HG03175 (cell line): ENCODE results near the gene GREM2.

Experiments used
- ATAC-seq: cut with Tn5 transposase; IDR thresholded peaks from one replicate; pipeline ENCODE4 v1.9.1; 2021; ENCODE audit warnings: mild to moderate bottlenecking, moderate library complexity; ENCODE audit not compliant: unreplicated experiment

Gene GREM2

GRCh38 chr1:240503036-240503435 lies 108.9 kb downstream of the GREM2 start:
- no peak for ATAC-seq

- no peak for ATAC-seq
These were observed 110.8 kb downstream of the GREM2 start for GRCh38 chr1:240501115-240501514.

- no peak for ATAC-seq
These were observed 111.3 kb downstream of the GREM2 start for GRCh38 chr1:240500647-240501046.

- no peak for ATAC-seq
These were observed 112.9 kb downstream of the GREM2 start for GRCh38 chr1:240499012-240499411.

DNA sequence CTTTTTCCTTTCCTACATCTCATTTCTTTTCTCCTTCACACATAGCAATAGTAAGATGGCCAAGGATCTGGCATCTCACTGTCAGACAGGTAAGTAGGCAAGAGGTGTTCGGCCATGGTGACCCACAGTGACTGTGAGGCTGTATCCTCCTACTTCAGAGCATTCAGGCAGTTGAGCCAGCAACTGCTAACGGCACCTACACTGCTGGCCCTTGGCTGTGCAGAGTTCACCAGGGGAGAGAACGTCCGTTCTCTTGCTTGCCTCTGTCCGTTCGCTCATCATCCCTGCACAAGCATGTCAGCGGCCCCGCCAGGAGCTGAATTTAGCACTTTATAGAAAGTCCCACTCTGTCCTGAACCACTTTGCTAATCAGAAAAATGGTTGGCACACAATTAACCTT lies 113.6 kb downstream of the GREM2 start:
- no peak for ATAC-seq

- no peak for ATAC-seq
These were observed 114.0 kb downstream of the GREM2 start for GRCh38 chr1:240497908-240498307.

DNA sequence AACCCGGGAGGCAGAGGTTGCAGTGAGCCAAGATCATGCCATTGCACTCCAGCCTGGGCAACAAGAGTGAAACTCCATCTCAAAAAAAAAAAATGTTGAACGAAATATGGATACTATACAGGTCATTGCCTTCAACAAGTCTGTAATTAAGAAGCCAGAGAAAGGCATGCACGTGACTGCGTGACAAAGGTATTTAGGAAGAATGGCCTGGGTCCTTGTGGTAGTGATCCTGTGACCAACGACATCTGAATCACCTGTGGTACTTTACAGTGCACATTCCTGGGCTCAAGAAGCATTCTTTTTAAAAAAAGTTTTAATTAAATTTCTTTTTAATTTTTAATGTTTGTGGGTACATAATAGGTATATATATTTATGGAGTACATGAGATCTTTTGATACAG lies 115.0 kb downstream of the GREM2 start:
- no peak for ATAC-seq

GRCh38 chr1:240496356-240496755 lies 115.6 kb downstream of the GREM2 start:
- no peak for ATAC-seq

GRCh38 chr1:240495601-240496000 lies 116.4 kb downstream of the GREM2 start:
- no peak for ATAC-seq

DNA sequence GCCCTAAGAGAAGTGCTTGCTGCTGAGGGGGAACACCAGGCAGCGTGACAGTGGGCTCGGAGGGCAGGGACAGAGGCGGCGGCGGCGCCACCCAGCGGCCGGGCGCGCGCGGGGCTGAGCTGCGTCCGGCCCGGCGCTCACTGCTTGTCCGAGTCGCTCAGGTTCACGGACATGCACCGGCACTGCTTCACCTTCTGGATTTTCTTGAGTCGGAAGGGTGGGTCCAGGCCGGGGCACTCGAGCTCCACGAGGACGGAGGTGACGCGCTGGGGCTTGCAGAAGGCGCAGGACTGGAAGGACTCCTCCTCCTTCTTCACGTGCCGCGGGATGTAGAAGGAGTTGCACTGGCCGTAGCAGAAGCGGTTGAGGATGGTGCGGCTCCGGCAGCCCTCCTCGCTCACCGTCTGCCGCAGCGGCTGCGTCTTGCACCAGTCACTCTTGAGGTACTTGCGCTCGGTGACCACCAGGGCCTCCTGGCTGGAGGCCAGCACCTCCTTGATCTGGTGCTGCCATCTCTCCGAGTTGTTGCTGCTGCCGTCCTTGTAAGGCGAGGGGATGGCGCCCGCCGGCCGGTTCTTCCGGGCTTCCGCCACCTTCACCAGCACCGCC lies 119.0 kb downstream of the GREM2 start:
- no peak for ATAC-seq

DNA sequence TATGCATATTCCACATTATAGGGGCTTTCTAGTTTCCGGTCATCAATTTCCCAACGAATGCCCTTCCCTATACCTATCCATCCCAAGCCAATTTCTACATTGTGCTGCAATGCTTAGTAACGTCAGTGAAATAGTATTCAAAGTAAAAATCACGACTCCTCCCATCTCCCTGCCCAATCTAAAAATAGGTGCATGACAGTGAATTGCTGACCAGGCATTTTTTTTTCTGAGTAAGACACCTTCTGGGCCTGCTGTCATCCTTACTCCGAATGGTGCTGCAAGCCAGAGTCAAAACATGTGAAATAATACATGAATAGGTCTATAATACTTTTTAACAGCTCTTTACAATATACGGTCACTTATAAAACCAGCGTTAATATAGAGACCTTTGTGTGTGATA lies 120.2 kb downstream of the GREM2 start:
- no peak for ATAC-seq

- ATAC-seq: no peak
These were observed 120.8 kb downstream of the GREM2 start for GRCh38 chr1:240491156-240491555.

DNA sequence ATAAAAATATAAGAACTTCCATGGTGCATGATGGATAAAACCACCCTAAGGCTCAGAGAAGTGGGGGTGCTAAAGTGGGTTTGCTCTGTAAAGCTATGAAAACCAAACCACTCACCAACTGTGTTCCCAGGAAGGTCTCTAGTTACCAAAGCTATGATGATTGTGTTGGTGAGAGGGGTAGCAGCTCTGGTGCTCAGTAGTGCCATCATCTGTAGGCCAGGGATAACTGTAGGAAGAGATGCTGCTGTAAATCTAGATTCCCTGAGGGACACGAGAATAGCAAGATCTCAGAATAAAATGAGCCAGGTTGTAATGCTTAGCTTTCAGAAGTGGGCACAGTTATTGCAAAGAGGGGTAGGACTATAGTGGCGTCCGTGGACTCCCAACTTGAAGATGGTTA lies 124.5 kb downstream of the GREM2 start:
- no peak for ATAC-seq

DNA sequence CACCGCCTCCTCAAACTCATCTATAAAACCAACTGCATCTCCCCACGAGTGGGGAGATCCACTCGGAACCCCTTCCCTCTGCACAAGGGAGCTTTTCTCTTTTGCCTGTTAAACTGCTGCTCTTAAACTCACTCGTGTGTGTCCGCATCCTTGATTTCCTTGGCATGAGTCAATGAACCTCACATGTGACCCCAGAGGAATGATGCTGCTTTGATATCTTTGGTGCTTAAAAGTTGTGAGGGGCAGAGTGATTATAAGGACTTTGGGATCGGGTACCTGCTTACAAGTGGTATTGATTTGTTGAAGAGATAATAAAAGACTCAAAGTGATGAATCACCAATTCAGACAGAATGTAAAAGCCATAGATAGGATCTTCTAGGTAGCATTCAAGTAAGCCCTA lies 125.3 kb downstream of the GREM2 start:
- ATAC-seq: no peak

- ATAC-seq: no peak
These were observed 127.0 kb downstream of the GREM2 start for GRCh38 chr1:240484804-240485443.

GRCh38 chr1:240478536-240478935 lies 133.4 kb downstream of the GREM2 start:
- ATAC-seq: no peak

DNA sequence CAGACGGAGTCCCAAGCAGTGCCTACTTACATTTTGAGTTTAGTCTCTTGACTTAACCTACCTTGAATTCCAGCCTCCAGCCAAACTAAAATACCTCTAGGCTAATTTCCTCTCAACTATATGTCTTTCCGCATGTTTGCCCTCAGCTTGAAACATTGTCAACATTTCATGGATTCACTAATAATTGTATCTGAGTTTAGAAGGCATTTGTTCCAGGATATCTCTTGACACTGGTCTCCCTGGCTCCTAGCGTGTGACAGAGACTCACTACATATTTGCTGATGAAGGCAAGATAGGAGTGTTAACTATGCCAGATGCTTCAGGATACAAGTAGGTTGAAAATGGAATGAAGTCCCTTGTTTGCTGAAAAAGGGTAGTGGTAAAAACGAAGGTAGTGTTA lies 136.1 kb downstream of the GREM2 start:
- no peak for ATAC-seq

- no peak for ATAC-seq
These were observed 137.8 kb downstream of the GREM2 start for GRCh38 chr1:240474133-240474614.

- no peak for ATAC-seq
These were observed 143.3 kb downstream of the GREM2 start for GRCh38 chr1:240468656-240469055.

GRCh38 chr1:240467895-240468294 lies 144.1 kb downstream of the GREM2 start:
- ATAC-seq: no peak

DNA sequence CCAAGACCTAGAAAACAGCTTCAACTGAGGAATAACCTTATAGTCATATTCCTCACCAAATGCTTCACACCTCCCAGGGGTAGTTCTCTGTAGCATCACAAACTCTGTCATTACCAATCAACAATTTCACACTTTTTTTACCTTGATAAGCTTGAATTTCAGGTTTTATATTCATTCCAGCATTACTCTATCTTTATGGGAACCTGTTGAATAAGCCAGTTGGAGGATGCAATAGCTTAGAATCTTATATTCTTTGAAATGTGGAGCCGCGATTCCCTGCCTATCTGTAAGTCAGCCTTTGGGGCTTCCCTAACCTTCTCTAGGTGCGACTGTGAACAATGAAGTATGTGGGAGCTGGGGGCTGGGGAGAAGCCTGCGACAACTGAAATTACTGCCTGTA lies 145.4 kb downstream of the GREM2 start:
- no peak for ATAC-seq

GRCh38 chr1:240465531-240465940 lies 146.4 kb downstream of the GREM2 start:
- ATAC-seq: no peak

GRCh38 chr1:240464099-240464498 lies 147.9 kb downstream of the GREM2 start:
- no peak for ATAC-seq
